Measurements from ENCODE around the gene STT3A. TPM values are rescaled to one million over a fixed set of nuclear protein-coding genes. Genes with fewer than 3 reads are reported as not detected.

The STT3A gene
- total and polyA plus RNA-seq, 2 donors (not counting 3 experiments of a cell fraction or from before 2014, with no cell fraction given): 236 to 362 TPM

DNA sequence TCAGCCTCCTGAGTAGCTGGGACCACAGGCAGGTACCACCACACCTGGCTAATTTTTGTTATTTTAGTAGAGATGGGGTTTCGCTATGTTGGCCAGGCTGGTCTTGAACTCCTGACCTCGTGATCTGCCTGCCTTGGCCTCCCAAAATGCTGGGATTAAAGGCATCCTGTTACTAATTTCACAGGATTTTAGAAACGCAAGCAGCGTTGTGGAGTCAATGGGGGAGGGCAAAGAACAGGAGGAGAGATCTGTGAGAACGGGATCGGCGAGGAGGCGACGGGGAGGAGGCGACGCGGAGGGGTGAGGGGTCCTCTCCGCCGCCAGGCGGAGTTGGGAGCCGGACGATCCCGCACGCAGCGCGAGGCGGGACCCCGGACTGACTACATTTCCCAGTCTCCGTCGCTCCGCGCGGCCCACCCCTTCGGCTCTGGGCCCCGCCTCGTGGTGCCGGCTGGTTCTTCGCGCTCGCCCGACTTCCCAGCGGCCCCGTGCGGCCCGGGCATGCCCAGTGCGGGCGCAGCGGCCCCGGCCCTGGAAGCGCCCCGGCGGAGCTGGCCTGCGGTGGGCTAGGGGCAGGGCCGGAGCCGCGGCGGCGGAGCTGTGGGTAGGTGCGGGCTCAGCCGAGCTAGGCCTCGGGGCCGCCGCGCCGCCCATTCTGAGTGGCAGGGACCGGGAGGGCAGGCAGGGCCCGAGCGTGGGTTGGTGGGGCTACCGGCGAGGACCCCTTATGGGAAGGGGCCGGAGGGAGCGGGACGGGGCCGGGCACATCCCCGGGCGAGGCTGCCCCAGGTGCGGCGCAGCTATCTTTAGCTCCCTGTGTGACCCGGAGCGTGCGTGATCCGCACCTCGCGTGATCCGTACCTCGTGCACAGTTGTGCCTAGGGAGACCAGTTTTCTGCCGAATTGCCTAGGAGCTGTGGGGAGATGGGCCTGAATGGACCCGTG, 23.4 kb upstream of the STT3A start, which contains the start of gene EI24:
TSS of gene EI24 (plus strand) at position 508 of the 945 bp plus-strand sequence. CDS start 3,051 bp downstream, outside the sequence.
- dilution Hi-C loops (cut with MboI; ENCODE audit: extremely low pct_ligation_motif_present, low sequenced_read_pairs): no loop called here
- BruUV-seq (replicated peaks): no TSS peak
- ChIA-PET CTCF (interaction anchor here (0.7 to 2.1 kb wide), 12 partner anchors 9 to 306 kb away, joined by 3 to 6 read pairs (median 3); partner anchors contain the start of gene STT3A), POLR2A (interaction anchor here (0.6 to 1.5 kb wide), 2 partner anchors 23 to 688 kb away, joined by 3 to 5 read pairs; partner anchors contain the start of gene STT3A)
- peaks cover 10% of the 10 kb centered on the region for H3K4me1 ChIP-seq (ENCODE audit: control insufficient read depth, extremely low read depth, insufficient read depth, low read length)
- peak; percentile 92 for DNase-seq (ENCODE audit: low read depth, low spot score)
- intact Hi-C loops (cut with micrococcal nuclease): loop anchor here (1.0 to 2.0 kb wide), 5 partner anchors 23 to 320 kb away; partner anchors contain the start of genes CHEK1, FEZ1 and STT3A
- no peaks in the 10 kb centered on the region for H4K20me1 ChIP-seq (replicated peaks; ENCODE audit: control insufficient read depth, extremely low read depth, insufficient read depth, low read length)
- no peaks in the 10 kb centered on the region for H3K9me3 ChIP-seq (replicated peaks; ENCODE audit: control insufficient read depth, insufficient read depth, low read length)
- peak within 1 kb of the TSS; percentile 86 for H2AFZ ChIP-seq (ENCODE audit: low read depth, low read length)
- peaks cover 24% of the 10 kb centered on the region for H3K79me2 ChIP-seq (ENCODE audit: control insufficient read depth, insufficient read depth, low read length)
- no peaks in the 10 kb centered on the region for H3K27me3 ChIP-seq (ENCODE audit: control insufficient read depth in 2 of 2, insufficient read depth in 2 of 2, low read length in 2 of 2)
- peak; percentile 95 for FAIRE-seq
- H3K4me2 ChIP-seq (ENCODE audit: insufficient read depth, low read length): peak within 1 kb of the TSS; percentile 85
- H3K36me3 ChIP-seq (ENCODE audit: control insufficient read depth in 2 of 2, extremely low read depth in 1 of 2, insufficient read depth in 2 of 2, low read length in 2 of 2): peaks cover 2% of the 10 kb centered on the region in 2 experiments
- H3K27ac ChIP-seq (ENCODE audit: insufficient read depth, low read depth, low read length): peak within 1 kb of the TSS; percentile 5
- TF ChIP-seq, protein P1, sequence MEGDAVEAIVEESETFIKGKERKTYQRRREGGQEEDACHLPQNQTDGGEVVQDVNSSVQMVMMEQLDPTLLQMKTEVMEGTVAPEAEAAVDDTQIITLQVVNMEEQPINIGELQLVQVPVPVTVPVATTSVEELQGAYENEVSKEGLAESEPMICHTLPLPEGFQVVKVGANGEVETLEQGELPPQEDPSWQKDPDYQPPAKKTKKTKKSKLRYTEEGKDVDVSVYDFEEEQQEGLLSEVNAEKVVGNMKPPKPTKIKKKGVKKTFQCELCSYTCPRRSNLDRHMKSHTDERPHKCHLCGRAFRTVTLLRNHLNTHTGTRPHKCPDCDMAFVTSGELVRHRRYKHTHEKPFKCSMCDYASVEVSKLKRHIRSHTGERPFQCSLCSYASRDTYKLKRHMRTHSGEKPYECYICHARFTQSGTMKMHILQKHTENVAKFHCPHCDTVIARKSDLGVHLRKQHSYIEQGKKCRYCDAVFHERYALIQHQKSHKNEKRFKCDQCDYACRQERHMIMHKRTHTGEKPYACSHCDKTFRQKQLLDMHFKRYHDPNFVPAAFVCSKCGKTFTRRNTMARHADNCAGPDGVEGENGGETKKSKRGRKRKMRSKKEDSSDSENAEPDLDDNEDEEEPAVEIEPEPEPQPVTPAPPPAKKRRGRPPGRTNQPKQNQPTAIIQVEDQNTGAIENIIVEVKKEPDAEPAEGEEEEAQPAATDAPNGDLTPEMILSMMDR (IDR thresholded peaks at IDR 0.05; ENCODE audit: extremely low read depth in 1 of 2, insufficient read depth in 1 of 2, low read depth in 1 of 2, low read length in 2 of 2): peak; percentile 58 to 86
- TF ChIP-seq MYC (IDR thresholded peaks at IDR 0.05; ENCODE audit: low read depth, low read length) (no peak), GATA2 (IDR thresholded peaks at IDR 0.05; ENCODE audit: insufficient read depth, insufficient read length, low read depth, low read length) (no peak), POLR2AphosphoS5 (IDR thresholded peaks at IDR 0.05; ENCODE audit: insufficient read depth, low read depth, low read length) (peak; percentile 97), POLR2A (IDR thresholded peaks at IDR 0.05; ENCODE audit: low read depth, low read length) (peak; percentile 96)
- TF ChIP-seq, protein P2, sequence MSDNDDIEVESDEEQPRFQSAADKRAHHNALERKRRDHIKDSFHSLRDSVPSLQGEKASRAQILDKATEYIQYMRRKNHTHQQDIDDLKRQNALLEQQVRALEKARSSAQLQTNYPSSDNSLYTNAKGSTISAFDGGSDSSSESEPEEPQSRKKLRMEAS (IDR thresholded peaks at IDR 0.05; ENCODE audit: insufficient read depth, insufficient read length): peak; percentile 67
- H3K9me1 ChIP-seq (replicated peaks; ENCODE audit: control insufficient read depth, extremely low read depth, insufficient read depth, low read length): no peaks in the 10 kb centered on the region
- peak within 1 kb of the TSS; percentile 73 for H3K9ac ChIP-seq (replicated peaks; ENCODE audit: extremely low read depth, insufficient read depth, low read length)
- peak within 1 kb of the TSS; percentile 7 to 74 (median 66) for H3K4me3 ChIP-seq (replicated peaks in 1 of 3; ENCODE audit: insufficient read depth in 1 of 3, low read depth in 1 of 3, low read length in 3 of 3)

Data from endothelial cell of umbilical vein (primary cell).